ENCODE results near the gene CLEC9A.

The CLEC9A gene

DNA sequence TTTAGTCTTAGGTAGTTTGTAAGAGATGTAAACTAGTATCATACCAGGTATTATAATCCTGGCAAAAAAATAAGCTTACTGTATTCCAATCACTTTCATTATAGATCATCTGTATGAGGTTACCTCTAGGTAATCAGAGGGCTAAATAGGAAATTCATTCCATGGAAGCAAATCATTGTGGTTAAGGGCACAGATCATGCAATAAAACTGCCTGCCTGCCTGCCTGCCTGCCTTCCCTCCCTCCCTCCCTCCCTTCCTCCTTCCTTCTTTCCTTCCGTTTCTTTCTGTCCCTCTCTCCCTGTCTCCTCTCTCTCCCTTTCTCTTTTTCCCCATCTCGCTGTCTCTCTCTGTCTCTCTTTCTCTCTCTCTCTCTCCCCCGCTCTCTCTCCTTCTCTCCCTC lies 3.2 kb upstream of the CLEC9A start:
- H3K36me3 ChIP-seq (ENCODE audit: control insufficient read depth, low read depth, low read length), result no peaks in the 10 kb centered on the region

DNA sequence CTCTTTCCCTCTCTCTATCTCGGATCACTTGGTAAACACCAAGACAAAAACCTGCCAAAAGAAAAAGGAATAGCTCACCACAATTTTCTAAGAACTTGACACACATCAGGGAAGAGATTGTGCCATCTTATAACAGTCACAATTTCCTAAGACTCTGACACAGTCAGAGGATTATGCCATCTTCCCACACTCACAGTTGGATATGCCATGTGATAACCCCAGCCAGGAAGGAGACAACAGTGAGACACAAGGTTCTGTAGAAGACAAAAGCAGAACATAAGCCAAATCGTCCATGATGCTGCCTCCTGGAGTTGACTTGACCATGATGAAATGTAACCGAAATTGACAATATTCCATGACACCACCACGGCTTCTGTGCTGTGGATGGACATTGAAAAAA lies 2.8 kb upstream of the CLEC9A start:
- Histone ChIP-seq H3K9me3 (ENCODE audit: control insufficient read depth, low read depth, low read length) (no peaks in the 10 kb centered on the region), H3K36me3 (ENCODE audit: control insufficient read depth, low read depth, low read length) (no peaks in the 10 kb centered on the region), H3K4me3 (ENCODE audit: low read length) (no peak overlapping the region), H3K4me1 (ENCODE audit: control insufficient read depth, low read depth, low read length) (no peaks in the 10 kb centered on the region), H3K27ac (ENCODE audit: low read length) (no peak overlapping the region), H3K9ac (ENCODE audit: low read length) (no peak overlapping the region), H3K27me3 (ENCODE audit: control insufficient read depth, insufficient read depth, low read length) (no peaks in the 10 kb centered on the region)

More for the DNA sequence above, 3.2 kb upstream of the CLEC9A start:
- Histone ChIP-seq H3K9me3 (ENCODE audit: control insufficient read depth, low read depth, low read length) (no peaks in the 10 kb centered on the region), H3K4me1 (ENCODE audit: control insufficient read depth, low read depth, low read length) (no peaks in the 10 kb centered on the region), H3K27ac (ENCODE audit: low read length) (no peak overlapping the region), H3K4me3 (ENCODE audit: low read length) (no peak overlapping the region), H3K27me3 (ENCODE audit: control insufficient read depth, insufficient read depth, low read length) (no peaks in the 10 kb centered on the region), H3K9ac (ENCODE audit: low read length) (no peak overlapping the region)

DNA sequence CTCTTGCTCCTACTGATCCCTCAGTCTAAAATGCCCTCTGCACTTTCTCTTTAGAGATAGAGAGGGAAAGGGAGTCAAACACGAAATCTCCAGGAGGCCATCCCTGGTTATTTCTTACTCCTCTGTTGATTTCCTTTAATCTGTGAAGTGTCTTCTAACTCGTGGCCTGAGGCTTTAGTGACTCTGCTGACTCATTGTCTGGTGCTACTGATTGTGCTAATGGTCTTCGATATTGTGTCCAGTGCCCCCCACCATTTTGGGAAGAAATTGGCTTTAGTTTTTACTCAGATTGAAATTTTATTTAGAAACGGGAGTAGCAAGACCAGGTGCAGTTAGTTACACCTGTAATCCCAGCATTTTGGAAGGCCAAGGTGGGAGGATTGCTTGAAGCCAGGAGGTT lies 839 bp downstream of the CLEC9A start:
- Histone ChIP-seq H3K4me3 (ENCODE audit: low read length) (no peak overlapping the region), H3K9ac (ENCODE audit: low read length) (no peak overlapping the region), H3K27ac (ENCODE audit: low read length) (no peak overlapping the region), H3K9me3 (ENCODE audit: control insufficient read depth, low read depth, low read length) (no peaks in the 10 kb centered on the region), H3K27me3 (ENCODE audit: control insufficient read depth, insufficient read depth, low read length) (no peaks in the 10 kb centered on the region), H3K4me1 (ENCODE audit: control insufficient read depth, low read depth, low read length) (no peaks in the 10 kb centered on the region), H3K36me3 (ENCODE audit: control insufficient read depth, low read depth, low read length) (no peaks in the 10 kb centered on the region)

DNA sequence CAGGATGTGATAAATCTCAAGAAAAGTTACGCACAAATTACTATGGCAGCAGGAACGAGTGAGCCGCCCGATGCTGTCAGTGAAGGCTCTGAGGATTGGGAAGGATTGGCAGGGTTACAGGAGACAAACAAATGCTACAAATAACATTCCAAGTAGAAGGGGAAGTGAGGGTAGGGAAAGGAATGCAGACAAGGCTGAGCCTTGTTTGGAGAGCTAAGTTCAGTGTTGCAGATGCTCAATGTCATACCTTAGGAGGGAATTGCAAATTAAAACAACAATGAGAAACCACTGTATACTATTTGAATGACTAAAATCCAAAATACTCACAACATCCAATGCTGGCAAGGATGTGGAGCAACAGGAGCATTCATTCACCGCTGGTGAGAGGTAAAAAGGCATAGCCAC lies 1.3 kb downstream of the CLEC9A start:
- Histone ChIP-seq H3K27ac (ENCODE audit: low read length) (no peak overlapping the region), H3K36me3 (ENCODE audit: control insufficient read depth, low read depth, low read length) (no peaks in the 10 kb centered on the region), H3K9ac (ENCODE audit: low read length) (no peak overlapping the region), H3K4me3 (ENCODE audit: low read length) (no peak overlapping the region), H3K9me3 (ENCODE audit: control insufficient read depth, low read depth, low read length) (no peaks in the 10 kb centered on the region), H3K27me3 (ENCODE audit: control insufficient read depth, insufficient read depth, low read length) (no peaks in the 10 kb centered on the region), H3K4me1 (ENCODE audit: control insufficient read depth, low read depth, low read length) (no peaks in the 10 kb centered on the region)

DNA sequence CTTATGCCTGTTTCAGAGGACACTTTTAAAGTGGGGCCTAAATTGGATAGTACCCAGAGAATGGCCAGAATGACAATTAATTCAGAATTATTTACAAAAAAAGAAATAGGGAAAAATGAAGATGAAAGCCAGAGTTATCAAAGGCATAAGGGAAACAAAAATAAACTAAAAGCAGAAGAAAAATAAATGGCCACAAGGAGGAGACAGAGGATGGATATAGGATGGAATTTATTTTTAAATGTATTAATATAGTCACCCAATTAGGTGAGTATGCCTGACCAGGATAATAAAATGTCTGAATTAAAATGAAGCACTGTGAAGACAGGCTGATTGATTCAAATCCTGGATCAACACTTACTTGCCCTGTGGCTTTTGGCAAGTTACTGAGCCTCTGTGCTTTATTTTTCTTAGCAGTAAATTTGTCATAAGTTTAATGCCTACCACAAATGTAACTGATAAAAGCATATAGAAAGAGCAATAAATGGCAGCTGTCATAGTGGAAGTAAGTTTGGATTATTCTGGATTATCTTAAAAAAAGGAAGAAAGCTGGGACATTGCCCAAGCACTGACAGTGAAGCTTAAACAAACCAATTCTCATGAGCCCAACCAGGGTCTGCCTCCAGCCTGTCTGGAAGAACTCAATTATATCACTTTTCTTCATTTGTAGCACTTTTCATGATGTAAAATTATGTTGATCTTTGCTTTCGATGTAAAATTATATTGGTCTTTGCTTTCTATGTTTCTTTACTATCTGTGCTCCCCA lies 3.5 kb downstream of the CLEC9A start:
- no peak overlapping the region for H3K9ac ChIP-seq (ENCODE audit: low read length)
- H3K27me3 ChIP-seq (ENCODE audit: control insufficient read depth, insufficient read depth, low read length), result no peaks in the 10 kb centered on the region
- H3K4me1 ChIP-seq (ENCODE audit: control insufficient read depth, low read depth, low read length), result no peaks in the 10 kb centered on the region
- H3K36me3 ChIP-seq (ENCODE audit: control insufficient read depth, low read depth, low read length), result no peaks in the 10 kb centered on the region
- no peaks in the 10 kb centered on the region for H3K9me3 ChIP-seq (ENCODE audit: control insufficient read depth, low read depth, low read length)
- H3K27ac ChIP-seq (ENCODE audit: low read length), result no peak overlapping the region
- H3K4me3 ChIP-seq (ENCODE audit: low read length), result no peak overlapping the region

DNA sequence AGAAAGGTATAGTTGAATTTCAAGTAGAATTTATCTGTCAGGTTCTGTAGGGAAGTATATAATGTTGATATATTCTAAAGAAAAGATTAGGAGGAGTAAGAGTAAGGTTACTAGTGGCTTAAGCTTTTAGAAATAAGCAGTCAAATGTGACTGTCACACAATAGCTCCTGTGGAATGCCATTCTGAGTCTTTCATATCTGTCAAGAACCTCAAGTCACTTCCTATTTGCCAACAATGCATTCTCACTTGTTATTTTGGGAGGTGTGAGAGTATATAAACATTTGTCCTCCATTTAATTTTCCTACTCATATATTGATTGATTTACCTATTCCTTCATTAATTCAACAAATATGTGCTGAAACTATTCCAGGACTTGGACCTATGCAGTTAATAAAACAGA lies 11.7 kb downstream of the CLEC9A start:
- H3K36me3 ChIP-seq (ENCODE audit: control insufficient read depth, low read depth, low read length), result no peaks in the 10 kb centered on the region
- H3K4me3 ChIP-seq (ENCODE audit: low read length), result no peak overlapping the region
- H3K9ac ChIP-seq (ENCODE audit: low read length), result no peak overlapping the region
- H3K4me1 ChIP-seq (ENCODE audit: control insufficient read depth, low read depth, low read length), result no peaks in the 10 kb centered on the region
- no peaks in the 10 kb centered on the region for H3K9me3 ChIP-seq (ENCODE audit: control insufficient read depth, low read depth, low read length)
- H3K27me3 ChIP-seq (ENCODE audit: control insufficient read depth, insufficient read depth, low read length), result no peaks in the 10 kb centered on the region
- H3K27ac ChIP-seq (ENCODE audit: low read length), result no peak overlapping the region

DNA sequence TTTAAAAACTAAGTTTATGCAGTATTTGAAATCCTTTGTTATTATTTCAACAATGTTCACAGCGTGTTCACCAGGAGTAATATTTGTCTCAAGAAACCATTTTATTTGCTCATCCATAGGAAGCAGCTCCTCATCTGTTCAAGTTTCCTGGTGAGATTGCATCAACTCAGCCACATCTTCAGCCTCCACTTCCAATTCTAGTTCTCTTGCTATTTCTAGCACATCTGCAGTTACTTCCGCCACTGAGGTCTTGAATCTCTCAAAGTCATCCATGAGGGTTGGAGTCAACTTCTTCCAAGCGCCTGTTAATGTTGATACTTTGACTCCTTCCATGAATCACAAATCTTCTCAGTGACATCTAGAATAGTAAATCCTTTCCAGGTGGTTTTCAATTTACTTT lies 18.0 kb downstream of the CLEC9A start:
- H3K27ac ChIP-seq (ENCODE audit: low read length), result no peak overlapping the region
- H3K9me3 ChIP-seq (ENCODE audit: control insufficient read depth, low read depth, low read length), result no peaks in the 10 kb centered on the region
- no peaks in the 10 kb centered on the region for H3K27me3 ChIP-seq (ENCODE audit: control insufficient read depth, insufficient read depth, low read length)
- no peak overlapping the region for H3K4me3 ChIP-seq (ENCODE audit: low read length)
- H3K9ac ChIP-seq (ENCODE audit: low read length), result no peak overlapping the region
- H3K4me1 ChIP-seq (ENCODE audit: control insufficient read depth, low read depth, low read length), result no peaks in the 10 kb centered on the region
- H3K36me3 ChIP-seq (ENCODE audit: control insufficient read depth, low read depth, low read length), result no peaks in the 10 kb centered on the region

DNA sequence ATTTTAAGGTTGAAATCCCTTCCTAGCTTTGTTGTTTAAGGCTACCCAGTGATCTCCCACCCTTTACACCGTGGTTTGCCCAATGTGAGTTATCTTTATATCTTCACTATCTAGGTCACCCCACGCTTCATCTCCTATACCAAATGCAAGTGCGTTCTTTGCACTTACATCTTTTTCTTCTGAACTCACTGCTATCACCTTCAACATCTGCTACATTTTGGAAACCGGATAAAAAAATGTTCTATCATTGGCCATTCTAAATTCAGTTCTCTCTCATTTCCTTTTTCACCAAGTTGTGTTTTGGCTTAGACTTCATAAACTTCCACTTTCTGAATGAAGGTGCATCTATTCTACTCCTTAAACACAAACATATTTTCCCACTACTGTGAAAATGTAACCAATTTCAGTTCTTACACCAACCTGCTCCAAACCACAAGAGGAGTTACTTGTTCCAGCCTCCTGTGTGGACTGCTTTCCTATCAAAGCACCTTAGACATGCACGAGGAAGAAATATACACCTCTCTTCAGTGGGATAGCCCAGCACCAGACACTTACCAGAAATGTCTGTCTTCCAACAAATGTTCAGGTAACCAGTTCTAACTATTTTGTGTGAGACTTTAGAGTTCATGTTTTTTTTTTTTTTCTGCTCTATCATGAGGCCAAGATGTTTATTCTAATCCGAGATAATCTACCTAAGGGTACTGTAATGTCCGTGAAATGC lies 21.9 kb downstream of the CLEC9A start:
- Histone ChIP-seq H3K36me3 (ENCODE audit: control insufficient read depth, low read depth, low read length) (no peaks in the 10 kb centered on the region), H3K9me3 (ENCODE audit: control insufficient read depth, low read depth, low read length) (no peaks in the 10 kb centered on the region), H3K27ac (ENCODE audit: low read length) (no peak overlapping the region), H3K4me1 (ENCODE audit: control insufficient read depth, low read depth, low read length) (no peaks in the 10 kb centered on the region), H3K4me3 (ENCODE audit: low read length) (no peak overlapping the region), H3K27me3 (ENCODE audit: control insufficient read depth, insufficient read depth, low read length) (no peaks in the 10 kb centered on the region), H3K9ac (ENCODE audit: low read length) (no peak overlapping the region)

DNA sequence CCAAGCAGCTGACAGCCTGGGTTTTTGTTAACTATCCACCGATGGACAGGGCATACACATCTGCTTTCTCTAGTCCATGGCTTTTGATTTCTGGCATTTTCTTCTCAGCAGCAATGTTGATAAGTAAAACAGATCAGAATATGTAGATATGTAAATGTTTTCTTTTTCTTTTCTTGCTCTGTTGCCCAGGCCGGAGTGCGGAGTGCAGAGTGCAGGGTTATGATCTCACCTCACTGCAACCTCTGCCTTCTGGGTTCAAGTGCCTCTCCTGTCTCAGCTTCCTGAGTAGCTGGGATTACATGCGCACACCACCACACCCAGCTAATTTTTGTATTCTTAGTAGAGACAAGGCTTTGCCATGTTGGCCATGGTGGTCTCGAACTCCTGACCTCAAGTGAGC lies 27.9 kb downstream of the CLEC9A start:
- Histone ChIP-seq H3K27ac (ENCODE audit: low read length) (no peak overlapping the region), H3K36me3 (ENCODE audit: control insufficient read depth, low read depth, low read length) (no peaks in the 10 kb centered on the region), H3K9ac (ENCODE audit: low read length) (no peak overlapping the region), H3K4me3 (ENCODE audit: low read length) (no peak overlapping the region), H3K4me1 (ENCODE audit: control insufficient read depth, low read depth, low read length) (no peaks in the 10 kb centered on the region), H3K27me3 (ENCODE audit: control insufficient read depth, insufficient read depth, low read length) (no peaks in the 10 kb centered on the region), H3K9me3 (ENCODE audit: control insufficient read depth, low read depth, low read length) (no peaks in the 10 kb centered on the region)

DNA sequence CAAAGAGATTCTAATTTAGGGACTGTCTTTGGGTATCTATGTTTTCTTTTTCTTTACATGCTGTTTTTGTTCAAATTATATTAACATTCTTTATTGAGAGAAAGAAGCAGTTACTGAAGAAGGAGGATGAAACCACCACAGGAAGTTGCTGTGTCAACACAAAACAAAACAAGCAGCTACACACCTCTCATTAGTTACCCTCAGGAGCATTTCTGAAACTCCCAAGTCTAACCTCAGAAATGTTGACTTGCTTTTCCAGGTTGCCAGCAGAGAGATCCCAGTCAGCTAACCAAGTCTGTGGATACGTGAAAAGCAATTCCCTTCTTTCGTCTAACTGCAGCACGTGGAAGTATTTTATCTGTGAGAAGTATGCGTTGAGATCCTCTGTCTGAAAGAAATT lies 34.8 kb downstream of the CLEC9A start:
- Histone ChIP-seq H3K27ac (ENCODE audit: low read length) (no peak overlapping the region), H3K4me3 (ENCODE audit: low read length) (no peak overlapping the region), H3K9ac (ENCODE audit: low read length) (no peak overlapping the region), H3K4me1 (ENCODE audit: control insufficient read depth, low read depth, low read length) (no peaks in the 10 kb centered on the region), H3K36me3 (ENCODE audit: control insufficient read depth, low read depth, low read length) (no peaks in the 10 kb centered on the region), H3K27me3 (ENCODE audit: control insufficient read depth, insufficient read depth, low read length) (no peaks in the 10 kb centered on the region), H3K9me3 (ENCODE audit: control insufficient read depth, low read depth, low read length) (no peaks in the 10 kb centered on the region)

DNA sequence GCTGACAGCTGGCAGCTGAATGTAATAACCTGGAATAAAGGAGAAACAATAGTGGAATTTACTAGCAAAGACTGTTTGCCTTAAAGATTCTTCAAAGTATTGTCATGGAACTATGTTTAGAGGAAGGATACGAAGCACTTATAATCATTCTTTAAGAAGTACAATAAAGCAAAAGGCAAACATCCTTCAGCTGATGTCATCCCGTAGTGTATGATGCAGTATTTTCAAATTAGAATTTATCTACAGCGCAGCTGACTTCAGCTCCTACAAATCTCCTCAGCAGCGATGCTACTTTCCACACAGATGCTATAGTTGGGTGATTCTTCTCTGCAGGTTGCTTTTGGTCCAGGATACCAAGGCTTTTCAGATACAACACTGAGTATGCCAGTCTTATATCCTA lies 36.8 kb downstream of the CLEC9A start:
- no peaks in the 10 kb centered on the region for H3K4me1 ChIP-seq (ENCODE audit: control insufficient read depth, low read depth, low read length)

DNA sequence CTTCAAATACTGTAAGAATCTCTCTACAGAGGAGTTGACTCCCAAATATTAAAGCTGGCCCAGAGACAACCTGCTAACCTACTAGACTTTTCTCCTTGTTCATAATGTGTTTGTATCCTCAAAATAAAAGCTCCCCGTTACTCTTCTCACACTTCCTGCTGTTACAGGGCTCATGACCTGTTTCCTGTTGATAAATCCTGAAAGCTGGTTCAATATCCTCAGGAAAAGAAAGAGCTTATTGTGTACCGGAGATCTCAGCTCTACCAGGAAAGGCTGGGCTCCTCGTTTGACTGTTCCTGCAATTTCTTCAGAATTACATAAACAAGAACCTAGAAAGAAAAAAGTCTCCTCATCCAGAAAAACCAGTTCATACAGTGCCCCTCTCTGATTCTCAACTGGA lies 37.5 kb downstream of the CLEC9A start:
- H3K27ac ChIP-seq (ENCODE audit: low read length), result no peak overlapping the region
- no peak overlapping the region for H3K9ac ChIP-seq (ENCODE audit: low read length)
- H3K36me3 ChIP-seq (ENCODE audit: control insufficient read depth, low read depth, low read length), result no peaks in the 10 kb centered on the region
- no peak overlapping the region for H3K4me3 ChIP-seq (ENCODE audit: low read length)
- H3K27me3 ChIP-seq (ENCODE audit: control insufficient read depth, insufficient read depth, low read length), result no peaks in the 10 kb centered on the region
- H3K9me3 ChIP-seq (ENCODE audit: control insufficient read depth, low read depth, low read length), result no peaks in the 10 kb centered on the region
- H3K4me1 ChIP-seq (ENCODE audit: control insufficient read depth, low read depth, low read length), result no peaks in the 10 kb centered on the region

More for the DNA sequence above, 36.8 kb downstream of the CLEC9A start:
- Histone ChIP-seq H3K9me3 (ENCODE audit: control insufficient read depth, low read depth, low read length) (no peaks in the 10 kb centered on the region), H3K4me3 (ENCODE audit: low read length) (no peak overlapping the region), H3K9ac (ENCODE audit: low read length) (no peak overlapping the region), H3K27me3 (ENCODE audit: control insufficient read depth, insufficient read depth, low read length) (no peaks in the 10 kb centered on the region), H3K27ac (ENCODE audit: low read length) (no peak overlapping the region), H3K36me3 (ENCODE audit: control insufficient read depth, low read depth, low read length) (no peaks in the 10 kb centered on the region)
